ENCODE measurements around the gene SDK1. TPM values are rescaled to one million over a fixed set of nuclear protein-coding genes. Genes with fewer than 3 reads are reported as not detected.

SDK1 gene
- total and polyA plus RNA-seq, 2 of the 8 experiments (the other 6 are each of a cell fraction or from before 2014, with no cell fraction given) = 3.3 to 7.2 TPM

DNA sequence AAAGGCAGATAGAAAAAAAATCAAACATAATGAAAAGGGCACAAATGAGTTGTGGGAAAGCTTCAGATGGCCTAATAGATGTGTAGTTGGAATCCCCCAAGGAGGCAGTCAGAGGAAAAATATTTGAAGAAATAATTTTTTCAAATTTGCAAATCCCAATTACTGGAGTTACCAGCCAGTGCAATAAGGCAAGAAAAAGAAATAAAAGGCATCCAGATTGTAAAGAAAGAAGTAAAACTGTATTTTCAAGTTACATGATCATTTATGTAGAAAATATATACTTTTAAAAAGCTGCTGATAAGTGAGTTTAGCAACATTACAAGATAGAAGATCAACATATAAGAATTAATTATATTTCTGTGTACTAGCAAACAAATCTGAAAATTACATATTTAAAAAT is 329.0 kb downstream of the SDK1 start:
- Histone ChIP-seq H3K18ac (ENCODE audit: extremely low read depth, low read length) (no peak overlapping the region), H2BK120ac (replicated peaks; ENCODE audit: low read depth, low read length) (no peak overlapping the region), H2BK5ac (ENCODE audit: low read depth, low read length) (no peak overlapping the region), H3K36me3 (ENCODE audit: control insufficient read depth in 2 of 4, insufficient read depth in 4 of 4, low read length in 3 of 4) (0 out of 8 replicates have a peak, but pooled peaks cover 0 to 3% (median 0%) of the 10 kb centered on the region in 4 experiments), H2AFZ (ENCODE audit: low read length) (no peak overlapping the region), H4K5ac (ENCODE audit: insufficient read length, low read depth, low read length) (no peak overlapping the region), H3K23ac (ENCODE audit: insufficient read length) (no peak overlapping the region), H3K9ac (replicated peaks in 1 of 4; ENCODE audit: extremely low read depth in 1 of 4, low read depth in 3 of 4, low read length in 3 of 4) (no peak overlapping the region), H4K20me1 (replicated peaks in 1 of 2; ENCODE audit: control insufficient read depth in 1 of 2, insufficient read depth in 2 of 2, low read length in 2 of 2) (no peaks in the 10 kb centered on the region), H4K91ac (replicated peaks; ENCODE audit: insufficient read length, low read length) (no peak overlapping the region), H3K23me2 (ENCODE audit: low read depth, low read length) (no peaks in the 10 kb centered on the region), H3K14ac (ENCODE audit: insufficient read length) (no peak overlapping the region), H3K4me1 (replicated peaks in 1 of 4; ENCODE audit: control insufficient read depth in 3 of 4, insufficient read depth in 4 of 4, low read length in 3 of 4) (no peaks in the 10 kb centered on the region), H3K27me3 (replicated peaks in 1 of 4; ENCODE audit: control insufficient read depth in 3 of 4, extremely low read depth in 1 of 4, insufficient read depth in 3 of 4, low read length in 3 of 4) (no peaks in the 10 kb centered on the region), H3K56ac (replicated peaks; ENCODE audit: insufficient read length, low read depth, low read length) (no peak overlapping the region), H3K79me1 (ENCODE audit: low read depth, low read length) (no peaks in the 10 kb centered on the region; the same call in 1 of the 2 replicates), H3K4me3 (ENCODE audit: extremely low read depth in 1 of 4, insufficient read depth in 2 of 4, low read depth in 3 of 4, low read length in 4 of 4) (no peak overlapping the region), H3K79me2 (ENCODE audit: control insufficient read depth in 1 of 2, insufficient read depth in 2 of 2, low read length in 2 of 2) (no peaks in the 10 kb centered on the region), H2AK5ac (ENCODE audit: low read depth, low read length) (no peak overlapping the region), H4K8ac (ENCODE audit: extremely low read depth, insufficient read depth, low read length) (no peak overlapping the region), H3K9me3 (ENCODE audit: insufficient read depth in 2 of 2, low read depth in 1 of 2, low read length in 1 of 2) (peaks cover 5 to 15% of the 10 kb centered on the region in 2 experiments; a peak in 3 of 4 replicates), H3K4ac (replicated peaks; ENCODE audit: insufficient read length, low read depth, low read length) (no peak overlapping the region), H3K27ac (ENCODE audit: low read depth, low read length) (no peak overlapping the region), H2BK15ac (ENCODE audit: low read length) (no peak overlapping the region), H3K4me2 (ENCODE audit: insufficient read depth in 1 of 2, low read depth in 2 of 2, low read length in 2 of 2) (no peak overlapping the region), H2BK12ac (ENCODE audit: low read depth, low read length) (no peak overlapping the region), H2BK20ac (ENCODE audit: low read length) (no peak overlapping the region)
- DNase-seq (ENCODE audit: low read depth in 1 of 2, low spot score in 2 of 2) (no peak), FAIRE-seq (no peak)
- CTCF ChIA-PET (ENCODE audit: partially characterized antibody) = no interaction called here
- POLR2A ChIA-PET (ENCODE audit: partially characterized antibody) = no interaction called here
- TF ChIP-seq KDM1A (IDR thresholded peaks at IDR 0.05; ENCODE audit: borderline replicate concordance, low read length) (0 out of 2 replicates have a peak, but pooled peaks have one; percentile 50), POLR2AphosphoS5 (IDR thresholded peaks at IDR 0.05; ENCODE audit: low read depth, low read length) (no peak)
